GM10248 (cell line): ENCODE measurements around the gene SUPT4H1.

Source experiments
- CTCF ChIA-PET: fragments of 300-600 bp; sonication (Branson Sonifier 250); formaldehyde crosslinking; extraction: SDS; loops from one replicate; lab custom pipeline; 2021; ENCODE audit warnings: antibody characterized with exemption; lab: Yijun Ruan, JAX
- POLR2A ChIA-PET: fragments of 350-650 bp; sonication (Branson Sonifier 250); formaldehyde crosslinking; extraction: SDS; loops from one replicate; lab custom pipeline; 2020; ENCODE audit warnings: antibody characterized with exemption; lab: Yijun Ruan, JAX
- DNase-seq: peaks from one replicate; pipeline ENCODE4 v3.0.0; 2012; ENCODE audit errors: extremely low spot score
- CTCF ChIP-seq: IDR thresholded peaks from 2 replicates; pipeline ENCODE4 v1.5.1; 2012; ENCODE audit warnings: mild to moderate bottlenecking, low read depth; ENCODE audit errors: extremely low read depth, missing control alignments, control extremely low read depth

The SUPT4H1 gene

DNA sequence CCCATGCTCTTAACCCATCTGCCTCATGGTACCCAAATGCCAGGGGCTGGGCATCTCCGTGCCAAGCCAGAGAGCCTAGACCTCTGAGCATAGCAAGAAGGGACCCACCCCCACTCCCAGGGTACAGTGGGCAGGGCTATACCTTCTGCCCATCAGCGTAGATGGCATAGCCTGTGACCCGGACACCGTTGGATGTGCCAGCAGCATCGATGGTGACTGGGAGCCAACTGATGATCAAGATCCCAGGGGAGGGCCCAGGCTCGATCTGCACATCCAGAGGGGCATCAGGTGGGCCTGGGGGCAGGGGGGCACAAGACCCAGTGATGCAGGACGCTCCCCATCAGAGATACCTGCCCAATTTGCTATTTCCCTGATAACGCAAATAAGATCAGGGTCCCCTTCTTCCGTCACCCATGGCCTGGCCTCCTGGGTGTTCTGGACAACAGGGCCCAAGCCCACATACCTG is 40.5 kb downstream of the SUPT4H1 start:
- ChIA-PET CTCF (interaction anchor here (0.8 to 1.4 kb wide), 3 partner anchors 12 to 66 kb away, joined by 3 read pairs; no protein-coding TSS in a partner anchor), POLR2A (no interaction called here)
- no peak for TF ChIP-seq CTCF
- no peak for DNase-seq

- CTCF ChIA-PET, result interaction anchor here (0.8 to 1.1 kb wide), 4 partner anchors 9 to 67 kb away, joined by 3 read pairs; no protein-coding TSS in a partner anchor
- POLR2A ChIA-PET, result no interaction called here
- TF ChIP-seq CTCF, result no peak
- no peak for DNase-seq
Observed at GRCh38 chr17:58310511-58311428, 41.2 kb downstream of the SUPT4H1 start.

- ChIA-PET CTCF (interaction anchor here (1.0 to 1.1 kb wide), 2 partner anchors 9 to 35 kb away, joined by 3 read pairs; no protein-coding TSS in a partner anchor), POLR2A (no interaction called here)
- DNase-seq, result no peak
- no peak for TF ChIP-seq CTCF
Observed at GRCh38 chr17:58309918-58310259, 42.1 kb downstream of the SUPT4H1 start.

GRCh38 chr17:58308985-58309917 is 42.8 kb downstream of the SUPT4H1 start:
- ChIA-PET POLR2A (no interaction called here), CTCF (interaction anchor here (1.1 to 2.3 kb wide), 4 partner anchors 8 to 108 kb away, joined by 3 to 7 read pairs (median 3); partner anchors contain the start of gene RNF43)
- no peak for DNase-seq
- no peak for TF ChIP-seq CTCF

- ChIA-PET POLR2A (no interaction called here), CTCF (interaction anchor here (1.2 to 2.3 kb wide), 5 partner anchors 8 to 109 kb away, joined by 3 to 7 read pairs (median 3); partner anchors contain the start of gene RNF43)
- no peak for TF ChIP-seq CTCF
- DNase-seq, result no peak
Observed at GRCh38 chr17:58308173-58308984, 43.6 kb downstream of the SUPT4H1 start.
